DOHH2 (cell line): ENCODE results near the gene FIGN.

Experiments
- H3F3A ChIP-seq: fragments of 200-600 bp; sonication (generic), shearing (Covaris generic); 2 replicates; pipeline ENCODE4 v1.6.0; 2016; ENCODE audit warnings: antibody characterized with exemption, mild to moderate bottlenecking; ENCODE audit not compliant: control insufficient read depth, insufficient read depth
- H3K27ac ChIP-seq: fragments of 200-600 bp; sonication (generic); 2 replicates; pipeline ENCODE4 v1.5.1; 2014; ENCODE audit warnings: low read depth, mild to moderate bottlenecking, low read length, moderate library complexity
- H3K27me3 ChIP-seq: fragments of 200-600 bp; sonication (generic); 2 replicates; pipeline ENCODE4 v1.6.1; 2014; ENCODE audit warnings: mild to moderate bottlenecking, low read length, mixed read lengths; ENCODE audit not compliant: control insufficient read depth
- H3K36me3 ChIP-seq: fragments of 200-600 bp; sonication (generic); 2 replicates; pipeline ENCODE4 v1.6.1; 2014; ENCODE audit warnings: mild to moderate bottlenecking, low read length, moderate library complexity, mixed read lengths; ENCODE audit not compliant: control insufficient read depth
- H3K4me1 ChIP-seq: fragments of 200-600 bp; sonication (generic); 2 replicates; pipeline ENCODE4 v1.6.1; 2014; ENCODE audit warnings: mild to moderate bottlenecking, low read length, mixed read lengths; ENCODE audit not compliant: control insufficient read depth
- H3K4me2 ChIP-seq: fragments of 200-600 bp; sonication (generic); 2 replicates; pipeline ENCODE4 v1.6.0; 2014; ENCODE audit warnings: mild to moderate bottlenecking, low read length, moderate library complexity
- H3K4me3 ChIP-seq: fragments of 200-600 bp; sonication (generic); 2 replicates; pipeline ENCODE4 v1.5.1; 2014; ENCODE audit warnings: mild to moderate bottlenecking, low read length, mixed read lengths
- H3K79me2 ChIP-seq: fragments of 200-600 bp; sonication (generic); 2 replicates; pipeline ENCODE4 v1.6.1; 2014; ENCODE audit warnings: mild to moderate bottlenecking, low read length, mixed read lengths; ENCODE audit not compliant: control insufficient read depth
- H3K9me2 ChIP-seq: fragments of 200-600 bp; sonication (generic); replicated peaks from 2 replicates; pipeline ENCODE4 v1.6.1; 2014; ENCODE audit warnings: mild to moderate bottlenecking, low read length, mixed read lengths; ENCODE audit not compliant: control insufficient read depth
- H3K9me3 ChIP-seq: fragments of 200-600 bp; sonication (generic); 2 replicates; pipeline ENCODE4 v1.6.1; 2014; ENCODE audit warnings: antibody characterized with exemption, low read length, mixed read lengths; ENCODE audit not compliant: control insufficient read depth, insufficient read depth
- H4K20me1 ChIP-seq: fragments of 200-600 bp; sonication (generic); 2 replicates; pipeline ENCODE4 v1.6.0; 2014; ENCODE audit warnings: low read depth, mild to moderate bottlenecking, antibody characterized with exemption, low read length, moderate library complexity; ENCODE audit not compliant: control insufficient read depth, insufficient read depth
- EZH2phosphoT487 ChIP-seq: fragments of 200-600 bp; sonication (generic); IDR thresholded peaks from 2 replicates; pipeline ENCODE4 v1.6.1; 2017; ENCODE audit warnings: borderline replicate concordance, mild to moderate bottlenecking, antibody characterized with exemption, low read length, moderate library complexity, mixed read lengths
- TF ChIP-seq, protein P1 (sequence below): fragments of 200-600 bp; sonication (generic); IDR thresholded peaks from one replicate; pipeline ENCODE4 v1.5.1; 2014; ENCODE audit warnings: antibody characterized with exemption, mild to moderate bottlenecking, low read depth, low read length; ENCODE audit not compliant: poor library complexity, severe bottlenecking

The FIGN gene

DNA sequence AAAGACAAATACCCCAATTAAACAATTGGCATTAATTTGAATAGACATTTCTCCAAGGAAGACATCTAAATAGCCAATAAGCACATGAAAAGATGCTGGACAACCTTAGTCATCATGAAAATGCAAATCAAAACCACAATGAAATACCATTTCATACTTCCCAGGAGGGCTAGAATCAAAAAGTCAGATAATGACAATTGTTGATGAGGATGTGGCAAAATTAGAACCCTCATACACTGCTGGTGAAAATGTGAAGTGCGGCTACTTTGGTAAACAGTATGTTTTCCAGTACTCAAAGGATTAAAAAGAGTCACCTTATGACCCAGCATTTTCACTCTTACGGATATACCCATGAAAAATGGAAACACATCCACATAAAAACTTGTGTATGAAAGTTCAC lies 91.6 kb downstream of the FIGN start:
- no peaks in the 10 kb centered on the region for H4K20me1 ChIP-seq
- no peaks in the 10 kb centered on the region for H3K36me3 ChIP-seq
- H3K9me2 ChIP-seq, result no peaks in the 10 kb centered on the region
- H3K9me3 ChIP-seq, result no peaks in the 10 kb centered on the region
- H3K27me3 ChIP-seq, result no peaks in the 10 kb centered on the region
- no peaks in the 10 kb centered on the region for H3F3A ChIP-seq
- no peak overlapping the region for H3K4me3 ChIP-seq
- no peaks in the 10 kb centered on the region for H3K79me2 ChIP-seq
- no peak overlapping the region for H3K4me2 ChIP-seq
- no peak overlapping the region for H3K27ac ChIP-seq
- TF ChIP-seq EZH2phosphoT487, result no peak
- TF ChIP-seq, protein P1, sequence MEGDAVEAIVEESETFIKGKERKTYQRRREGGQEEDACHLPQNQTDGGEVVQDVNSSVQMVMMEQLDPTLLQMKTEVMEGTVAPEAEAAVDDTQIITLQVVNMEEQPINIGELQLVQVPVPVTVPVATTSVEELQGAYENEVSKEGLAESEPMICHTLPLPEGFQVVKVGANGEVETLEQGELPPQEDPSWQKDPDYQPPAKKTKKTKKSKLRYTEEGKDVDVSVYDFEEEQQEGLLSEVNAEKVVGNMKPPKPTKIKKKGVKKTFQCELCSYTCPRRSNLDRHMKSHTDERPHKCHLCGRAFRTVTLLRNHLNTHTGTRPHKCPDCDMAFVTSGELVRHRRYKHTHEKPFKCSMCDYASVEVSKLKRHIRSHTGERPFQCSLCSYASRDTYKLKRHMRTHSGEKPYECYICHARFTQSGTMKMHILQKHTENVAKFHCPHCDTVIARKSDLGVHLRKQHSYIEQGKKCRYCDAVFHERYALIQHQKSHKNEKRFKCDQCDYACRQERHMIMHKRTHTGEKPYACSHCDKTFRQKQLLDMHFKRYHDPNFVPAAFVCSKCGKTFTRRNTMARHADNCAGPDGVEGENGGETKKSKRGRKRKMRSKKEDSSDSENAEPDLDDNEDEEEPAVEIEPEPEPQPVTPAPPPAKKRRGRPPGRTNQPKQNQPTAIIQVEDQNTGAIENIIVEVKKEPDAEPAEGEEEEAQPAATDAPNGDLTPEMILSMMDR, result no peak
- H3K4me1 ChIP-seq, result no peaks in the 10 kb centered on the region

DNA sequence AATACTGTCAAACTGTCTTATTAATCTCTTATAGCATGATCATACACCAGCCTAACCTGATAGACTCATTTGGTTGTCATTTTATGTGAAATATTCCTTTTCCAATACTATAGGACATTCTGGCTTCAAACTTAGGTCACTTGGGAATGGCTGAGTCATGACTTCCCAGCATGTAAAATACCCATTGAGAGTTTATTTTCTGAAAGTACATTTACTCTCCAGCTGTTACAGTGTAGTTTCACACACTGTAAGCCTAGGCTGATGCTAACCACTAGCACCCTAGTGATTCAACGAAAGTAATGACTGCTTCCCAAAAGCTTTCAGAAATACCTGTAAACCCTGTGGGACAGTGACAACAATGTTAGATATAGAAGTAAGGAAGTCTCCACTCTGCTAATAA lies 93.8 kb downstream of the FIGN start:
- H3K27ac ChIP-seq, result no peak overlapping the region
- H3K4me3 ChIP-seq, result no peak overlapping the region
- no peaks in the 10 kb centered on the region for H3F3A ChIP-seq
- H3K27me3 ChIP-seq, result no peaks in the 10 kb centered on the region
- no peaks in the 10 kb centered on the region for H3K9me2 ChIP-seq
- H3K4me2 ChIP-seq, result no peak overlapping the region
- no peaks in the 10 kb centered on the region for H3K36me3 ChIP-seq
- no peaks in the 10 kb centered on the region for H4K20me1 ChIP-seq
- no peaks in the 10 kb centered on the region for H3K79me2 ChIP-seq
- no peaks in the 10 kb centered on the region for H3K4me1 ChIP-seq
- TF ChIP-seq EZH2phosphoT487, result no peak
- TF ChIP-seq, protein P1, result no peak
- H3K9me3 ChIP-seq, result no peaks in the 10 kb centered on the region

DNA sequence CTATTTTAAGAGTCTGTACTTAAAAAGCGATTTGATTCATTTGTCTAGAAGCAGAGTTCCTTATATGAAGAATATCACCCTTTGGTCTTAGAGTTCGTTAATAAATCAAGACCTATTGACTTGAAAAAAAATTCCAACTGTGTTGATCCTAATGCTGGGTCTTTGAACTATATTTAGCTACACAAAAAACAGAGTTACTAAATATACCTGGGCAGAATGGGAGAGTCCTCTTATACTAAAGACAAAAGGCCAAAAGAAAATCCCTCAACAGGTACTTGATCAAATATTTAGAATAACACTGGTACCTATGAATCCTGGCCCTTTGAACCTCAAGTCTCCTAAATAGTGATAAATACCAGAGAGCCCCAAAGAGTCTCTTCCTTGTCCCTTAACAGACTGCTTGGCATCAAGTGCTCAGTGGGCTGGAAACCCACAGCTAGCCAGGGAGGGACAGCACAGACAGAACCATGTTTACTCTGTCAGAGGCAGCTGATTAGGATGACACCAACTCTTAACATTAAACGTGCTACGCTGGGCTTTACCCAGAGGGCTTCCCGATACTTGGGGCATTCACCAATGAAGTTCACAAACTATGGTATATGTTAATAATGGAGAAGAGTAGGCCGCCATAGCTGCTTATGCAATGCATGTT lies 95.1 kb downstream of the FIGN start:
- Histone ChIP-seq H3K4me1 (no peaks in the 10 kb centered on the region), H3K79me2 (no peaks in the 10 kb centered on the region), H3K9me2 (no peaks in the 10 kb centered on the region), H3F3A (no peaks in the 10 kb centered on the region), H3K4me3 (no peak overlapping the region), H3K27me3 (no peaks in the 10 kb centered on the region), H3K27ac (no peak overlapping the region), H3K4me2 (no peak overlapping the region), H4K20me1 (no peaks in the 10 kb centered on the region), H3K36me3 (no peaks in the 10 kb centered on the region), H3K9me3 (no peaks in the 10 kb centered on the region)
- TF ChIP-seq, protein P1, result no peak
- no peak for TF ChIP-seq EZH2phosphoT487

- no peaks in the 10 kb centered on the region for H3K9me2 ChIP-seq
- TF ChIP-seq, protein P1, result no peak
- no peak for TF ChIP-seq EZH2phosphoT487
- no peaks in the 10 kb centered on the region for H4K20me1 ChIP-seq
- no peaks in the 10 kb centered on the region for H3K79me2 ChIP-seq
- no peak overlapping the region for H3K4me2 ChIP-seq
- no peaks in the 10 kb centered on the region for H3K4me1 ChIP-seq
- H3F3A ChIP-seq, result no peaks in the 10 kb centered on the region
- no peaks in the 10 kb centered on the region for H3K9me3 ChIP-seq
- no peak overlapping the region for H3K27ac ChIP-seq
- no peaks in the 10 kb centered on the region for H3K27me3 ChIP-seq
- no peaks in the 10 kb centered on the region for H3K36me3 ChIP-seq
- no peak overlapping the region for H3K4me3 ChIP-seq
These were observed 97.9 kb downstream of the FIGN start for GRCh38 chr2:163637871-163638270.
